C4-2B (cell line): ENCODE data around the gene C2CD2.

ENCODE experiments used
- H3K27ac ChIP-seq: fragments of 450-650 bp; 2 replicates; pipeline ENCODE4 v1.5.1; 2017
- CTCF ChIP-seq: fragments of 450-650 bp; conservative IDR thresholded peaks from 2 replicates; pipeline ENCODE4 v1.5.1; 2017; ENCODE audit warnings: mild to moderate bottlenecking
- ZFX ChIP-seq: fragments of 450-650 bp; IDR thresholded peaks from 2 replicates; pipeline ENCODE4 v1.6.1; 2017

The C2CD2 gene

GRCh38 chr21:41993744-41994143 lies 39.9 kb upstream of the C2CD2 start:
- no peak overlapping the region for H3K27ac ChIP-seq
- TF ChIP-seq ZFX (no peak), CTCF (no peak)

- no peak for TF ChIP-seq ZFX
- no peak for TF ChIP-seq CTCF
Measured at GRCh38 chr21:41992576-41992975, 38.8 kb upstream of the C2CD2 start.

GRCh38 chr21:41991659-41992058 lies 37.8 kb upstream of the C2CD2 start:
- H3K27ac ChIP-seq = no peak overlapping the region
- no peak for TF ChIP-seq ZFX
- TF ChIP-seq CTCF = no peak

More at GRCh38 chr21:41992576-41992975, 38.8 kb upstream of the C2CD2 start:
- H3K27ac ChIP-seq = no peak overlapping the region

- TF ChIP-seq ZFX (no peak), CTCF (no peak)
- no peak overlapping the region for H3K27ac ChIP-seq
Measured at GRCh38 chr21:41989698-41990097, 35.9 kb upstream of the C2CD2 start.

GRCh38 chr21:41987310-41987709 lies 33.5 kb upstream of the C2CD2 start:
- TF ChIP-seq CTCF (no peak), ZFX (no peak)
- no peak overlapping the region for H3K27ac ChIP-seq

GRCh38 chr21:41985662-41986416 lies 32.0 kb upstream of the C2CD2 start:
- peak overlapping the region; percentile 58 for H3K27ac ChIP-seq
- no peak for TF ChIP-seq CTCF
- TF ChIP-seq ZFX = no peak

- no peak for TF ChIP-seq ZFX
- no peak for TF ChIP-seq CTCF
- H3K27ac ChIP-seq = no peak overlapping the region
Measured at GRCh38 chr21:41983229-41983628, 29.4 kb upstream of the C2CD2 start.
